Adrenal gland (tissue), 12 donors: ENCODE data around the gene MMD. TPM values are rescaled to one million over a fixed set of nuclear protein-coding genes. Genes with fewer than 3 reads are reported as not detected.

Source experiments
- DNase-seq, 7 donors: peaks; one replicate each; pipeline ENCODE4 v3.0.0-alpha.2; 2019 to 2020
- H3K27ac ChIP-seq, 5 donors: fragments of 200-600 bp; sonication (generic) in 4 of 5; 1 replicate in 3 of 5; 2 replicates in 2 of 5; pipeline versions ENCODE4 v1.5.1 to v1.8.0; 2016 to 2020; ENCODE audit warnings: mild to moderate bottlenecking in 1 of 5
- H3K27me3 ChIP-seq: fragments of 200-600 bp; 2 replicates; pipeline ENCODE4 v1.8.0; 2021
- H3K36me3 ChIP-seq, 2 donors: fragments of 200-600 bp; replicated peaks in 1 of 2; 1 replicate in 1 of 2; 2 replicates in 1 of 2; pipeline versions ENCODE4 v1.5.1 to v1.8.0; 2018 to 2022
- H3K4me1 ChIP-seq, 2 donors: fragments of 200-600 bp; replicated peaks in 1 of 2; 1 replicate in 1 of 2; 2 replicates in 1 of 2; pipeline versions ENCODE4 v1.5.1 to v1.8.0; 2018 to 2021
- H3K4me3 ChIP-seq, 4 donors: fragments of 200-600 bp; sonication (generic) in 3 of 4; one replicate each; pipeline ENCODE4 v1.5.1; 2016 to 2018
- H3K9me3 ChIP-seq, 3 donors: fragments of 200-600 bp; sonication (generic) in 1 of 3; replicated peaks in 1 of 3; 1 replicate in 2 of 3; 2 replicates in 1 of 3; pipeline versions ENCODE4 v1.5.1 to v1.8.0; 2016 to 2021
- CTCF ChIP-seq, 6 experiments: fragments of 450-650 bp in 4 of 6; fragments of 200-600 bp in 2 of 6; sonication (generic) in 1 of 6; IDR thresholded peaks; 1 replicate in 5 of 6; 2 replicates in 1 of 6; pipeline versions ENCODE4 v1.5.1 to v1.8.0; 2016 to 2021; ENCODE audit warnings: antibody characterized with exemption in 6 of 6, mild to moderate bottlenecking in 2 of 6, moderate library complexity in 1 of 6
- POLR2A ChIP-seq, 2 donors: fragments of 450-650 bp; IDR thresholded peaks; one replicate each; pipeline ENCODE4 v1.6.1; 2017; ENCODE audit warnings: antibody characterized with exemption in 2 of 2, mild to moderate bottlenecking in 2 of 2, moderate library complexity in 1 of 2
- WGBS, 4 donors: extraction: QIAGEN DNeasy Blood & Tissue Kit in 2 of 4; methylation state at CpG; one replicate each; pipeline versions ENCODE4 v1.1.5 to v1.1.7; 2013 to 2017; 5-methylcytosine and 5-hydroxymethylcytosine counted together
- intact Hi-C, 2 donors: fragments of 100-400 bp; cut with DNase I; formaldehyde crosslinking; loops; one replicate each; pipeline versions ENCODE4 v1.14.1 to v1.15.0; 2022 to 2023
- polyA plus RNA-seq, 3 donors: library from polyadenylated mRNA; stranded (reverse); fragments of 200-250 nt in 2 of 3; fragments of 350-450 nt in 1 of 3; fragmentation: Illumina TruSeq in 1 of 3; extraction: RNeasy Lipid Tissue Mini Kit (QIAGEN cat#74804) in 1 of 3; gene quantifications; one replicate each; pipeline ENCODE4 v1.2.3, GENCODE V29; 2013 to 2014
- total RNA-seq, 9 donors: library from RNA; depleted of rRNA in 4 of 9; stranded (reverse); fragments of >200 nt in 4 of 9; fragments of 120-200 nt in 1 of 9; fragmentation: NEBNext Ultra II Directional in 1 of 9; extraction: Animal tissue kit (Norgen Biotek cat#: 25700) in 1 of 9; gene quantifications; one replicate each; pipeline versions ENCODE4 v1.1.0 to v1.2.4, GENCODE V29; 2013 to 2023
- donor health status: healthy with polysubstance abuse.
- donor health status: Bipolar disorder and iron deficiency.
- donor health status: DM: yes; HTN: yes; CAD: no.
- donor health status: DM: no; HTN: no; CAD: no.
- donor health status: DM: no; HTN: no; CAD: no.
- donor health status: DM: yes; HTN: yes; CAD: no.

Gene MMD
- total and polyA plus RNA-seq, 12 donors: 6.2 to 27.6 (median 14.6) TPM

GRCh38 chr17:55443904-55444303 lies 22.3 kb upstream of the MMD start:
- no peak overlapping the region for H3K4me3 ChIP-seq
- WGBS, 4 donors: 87 to 94% (median 92%) methylated on average over 10 of the region's 10 CpGs
- no peak for DNase-seq
- H3K27me3 ChIP-seq: no peaks in the 10 kb centered on the region
- TF ChIP-seq CTCF (IDR thresholded peaks at IDR 0.05) (no peak), POLR2A (IDR thresholded peaks at IDR 0.05) (no peak)
- no peaks in the 10 kb centered on the region for H3K4me1 ChIP-seq
- no peaks in the 10 kb centered on the region for H3K9me3 ChIP-seq
- intact Hi-C loops: no loop called here
- H3K27ac ChIP-seq: no peak overlapping the region
- no peaks in the 10 kb centered on the region for H3K36me3 ChIP-seq

- 78 to 85% (median 84%) methylated on average over 6 of the region's 6 CpGs for WGBS, 4 donors
- no peak overlapping the region for H3K27ac ChIP-seq
- intact Hi-C loops: no loop called here
- no peaks in the 10 kb centered on the region for H3K36me3 ChIP-seq
- H3K9me3 ChIP-seq: no peaks in the 10 kb centered on the region
- no peak for DNase-seq
- no peak for TF ChIP-seq CTCF (IDR thresholded peaks at IDR 0.05)
- no peak for TF ChIP-seq POLR2A (IDR thresholded peaks at IDR 0.05)
- H3K4me3 ChIP-seq: no peak overlapping the region
- H3K27me3 ChIP-seq: no peaks in the 10 kb centered on the region
- no peaks in the 10 kb centered on the region for H3K4me1 ChIP-seq
These were observed 21.5 kb upstream of the MMD start for GRCh38 chr17:55442953-55443683.

- Histone ChIP-seq H3K9me3 (no peaks in the 10 kb centered on the region), H3K27me3 (no peaks in the 10 kb centered on the region), H3K4me1 (no peaks in the 10 kb centered on the region), H3K36me3 (no peaks in the 10 kb centered on the region), H3K4me3 (no peak overlapping the region), H3K27ac (peak overlapping the region in 1 of 5 donors; percentile 56)
- intact Hi-C loops: no loop called here
- DNase-seq: no peak
- TF ChIP-seq POLR2A (IDR thresholded peaks at IDR 0.05) (no peak), CTCF (IDR thresholded peaks at IDR 0.05) (no peak)
- 67 to 81% (median 77%) methylated on average over 5 of the region's 5 CpGs for whole genome bisulfite sequencing, 4 donors
These were observed 20.8 kb upstream of the MMD start for GRCh38 chr17:55442462-55442861.

GRCh38 chr17:55441544-55441943 lies 19.9 kb upstream of the MMD start:
- no peaks in the 10 kb centered on the region for H3K36me3 ChIP-seq
- H3K27ac ChIP-seq: peak overlapping the region in 1 of 5 donors; percentile 56
- no peak overlapping the region for H3K4me3 ChIP-seq
- no peak for DNase-seq
- intact Hi-C loops: no loop called here
- 47 to 71% (median 64%) methylated on average over 2 of the region's 2 CpGs for WGBS, 4 donors
- no peaks in the 10 kb centered on the region for H3K27me3 ChIP-seq
- H3K4me1 ChIP-seq: no peaks in the 10 kb centered on the region
- no peaks in the 10 kb centered on the region for H3K9me3 ChIP-seq
- TF ChIP-seq CTCF (IDR thresholded peaks at IDR 0.05) (no peak), POLR2A (IDR thresholded peaks at IDR 0.05) (no peak)
